GM23338 (cell line): ENCODE measurements around the gene C14orf93.

ENCODE experiments used
- EZH2 ChIP-seq: fragments of 200-600 bp; sonication (generic); IDR thresholded peaks from one replicate; pipeline ENCODE4 v1.8.0; 2017; ENCODE audit warnings: antibody characterized with exemption, mild to moderate bottlenecking, low read depth; ENCODE audit not compliant: unreplicated experiment
- EZH2phosphoT487 ChIP-seq: fragments of 200-600 bp; sonication (generic); IDR thresholded peaks from one replicate; pipeline ENCODE4 v1.8.1; 2018; ENCODE audit warnings: antibody characterized with exemption; ENCODE audit not compliant: unreplicated experiment
- POLR2AphosphoS5 ChIP-seq: IDR thresholded peaks from 2 replicates; pipeline ENCODE4 v1.6.1; 2016; ENCODE audit warnings: antibody characterized with exemption, low read depth
- TF ChIP-seq, protein P1 (sequence below), 2 experiments: fragments of 200-600 bp in 1 of 2; sonication (generic) in 1 of 2; conservative IDR thresholded peaks; 2 replicates each; pipeline versions ENCODE4 v1.5.1 to v1.6.1; 2016 to 2017; ENCODE audit warnings: antibody characterized with exemption in 2 of 2, low read depth in 2 of 2, mild to moderate bottlenecking in 2 of 2, moderate library complexity in 1 of 2
- TF ChIP-seq, protein P2 (sequence below): IDR thresholded peaks from one replicate; pipeline ENCODE4 v1.6.1; 2018; ENCODE audit warnings: antibody characterized with exemption; ENCODE audit not compliant: unreplicated experiment

DNA sequence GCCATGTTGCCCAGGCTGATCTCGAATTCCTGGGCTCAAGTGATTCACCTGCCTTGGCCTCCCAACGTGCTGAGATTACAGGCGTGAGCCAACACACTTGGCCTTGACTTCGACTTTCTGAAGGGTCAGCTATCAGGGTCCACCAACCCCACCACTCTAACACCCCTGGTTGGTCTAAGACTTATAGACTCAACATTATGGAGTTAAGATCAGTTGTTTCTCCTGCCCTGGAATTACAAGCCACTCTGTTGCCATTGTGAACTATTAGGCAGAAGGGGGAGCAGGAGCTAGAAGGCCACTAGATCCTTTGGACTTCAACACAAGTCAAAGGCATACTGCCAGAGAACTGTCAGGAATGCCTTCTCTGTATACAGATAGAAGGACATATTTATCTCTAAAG, 30.2 kb upstream of the C14orf93 start:
- TF ChIP-seq, protein P1, sequence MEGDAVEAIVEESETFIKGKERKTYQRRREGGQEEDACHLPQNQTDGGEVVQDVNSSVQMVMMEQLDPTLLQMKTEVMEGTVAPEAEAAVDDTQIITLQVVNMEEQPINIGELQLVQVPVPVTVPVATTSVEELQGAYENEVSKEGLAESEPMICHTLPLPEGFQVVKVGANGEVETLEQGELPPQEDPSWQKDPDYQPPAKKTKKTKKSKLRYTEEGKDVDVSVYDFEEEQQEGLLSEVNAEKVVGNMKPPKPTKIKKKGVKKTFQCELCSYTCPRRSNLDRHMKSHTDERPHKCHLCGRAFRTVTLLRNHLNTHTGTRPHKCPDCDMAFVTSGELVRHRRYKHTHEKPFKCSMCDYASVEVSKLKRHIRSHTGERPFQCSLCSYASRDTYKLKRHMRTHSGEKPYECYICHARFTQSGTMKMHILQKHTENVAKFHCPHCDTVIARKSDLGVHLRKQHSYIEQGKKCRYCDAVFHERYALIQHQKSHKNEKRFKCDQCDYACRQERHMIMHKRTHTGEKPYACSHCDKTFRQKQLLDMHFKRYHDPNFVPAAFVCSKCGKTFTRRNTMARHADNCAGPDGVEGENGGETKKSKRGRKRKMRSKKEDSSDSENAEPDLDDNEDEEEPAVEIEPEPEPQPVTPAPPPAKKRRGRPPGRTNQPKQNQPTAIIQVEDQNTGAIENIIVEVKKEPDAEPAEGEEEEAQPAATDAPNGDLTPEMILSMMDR (conservative IDR thresholded peaks at IDR 0.05; ENCODE audit: low read depth in 2 of 2): no peak
- TF ChIP-seq, protein P2, sequence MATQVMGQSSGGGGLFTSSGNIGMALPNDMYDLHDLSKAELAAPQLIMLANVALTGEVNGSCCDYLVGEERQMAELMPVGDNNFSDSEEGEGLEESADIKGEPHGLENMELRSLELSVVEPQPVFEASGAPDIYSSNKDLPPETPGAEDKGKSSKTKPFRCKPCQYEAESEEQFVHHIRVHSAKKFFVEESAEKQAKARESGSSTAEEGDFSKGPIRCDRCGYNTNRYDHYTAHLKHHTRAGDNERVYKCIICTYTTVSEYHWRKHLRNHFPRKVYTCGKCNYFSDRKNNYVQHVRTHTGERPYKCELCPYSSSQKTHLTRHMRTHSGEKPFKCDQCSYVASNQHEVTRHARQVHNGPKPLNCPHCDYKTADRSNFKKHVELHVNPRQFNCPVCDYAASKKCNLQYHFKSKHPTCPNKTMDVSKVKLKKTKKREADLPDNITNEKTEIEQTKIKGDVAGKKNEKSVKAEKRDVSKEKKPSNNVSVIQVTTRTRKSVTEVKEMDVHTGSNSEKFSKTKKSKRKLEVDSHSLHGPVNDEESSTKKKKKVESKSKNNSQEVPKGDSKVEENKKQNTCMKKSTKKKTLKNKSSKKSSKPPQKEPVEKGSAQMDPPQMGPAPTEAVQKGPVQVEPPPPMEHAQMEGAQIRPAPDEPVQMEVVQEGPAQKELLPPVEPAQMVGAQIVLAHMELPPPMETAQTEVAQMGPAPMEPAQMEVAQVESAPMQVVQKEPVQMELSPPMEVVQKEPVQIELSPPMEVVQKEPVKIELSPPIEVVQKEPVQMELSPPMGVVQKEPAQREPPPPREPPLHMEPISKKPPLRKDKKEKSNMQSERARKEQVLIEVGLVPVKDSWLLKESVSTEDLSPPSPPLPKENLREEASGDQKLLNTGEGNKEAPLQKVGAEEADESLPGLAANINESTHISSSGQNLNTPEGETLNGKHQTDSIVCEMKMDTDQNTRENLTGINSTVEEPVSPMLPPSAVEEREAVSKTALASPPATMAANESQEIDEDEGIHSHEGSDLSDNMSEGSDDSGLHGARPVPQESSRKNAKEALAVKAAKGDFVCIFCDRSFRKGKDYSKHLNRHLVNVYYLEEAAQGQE: no peak
- no peak for TF ChIP-seq EZH2
- TF ChIP-seq EZH2phosphoT487: no peak
- no peak for TF ChIP-seq POLR2AphosphoS5
